GM18507 (cell line): Measurements from ENCODE around the gene HECTD4.

Source experiments
- DNase-seq: peaks from one replicate; pipeline ENCODE4 v3.0.0; 2011; ENCODE audit warnings: low read depth; ENCODE audit not compliant: insufficient read length; ENCODE audit errors: extremely low spot score
- FAIRE-seq: peaks from 2 replicates; lab custom pipeline; 2011; peaks lifted over from hg19 to GRCh38; lab: Jason Lieb, UNC

Gene HECTD4

GRCh38 chr12:112331886-112332285 lies 50.3 kb downstream of the HECTD4 start:
- DNase-seq: no peak
- FAIRE-seq: no peak

GRCh38 chr12:112330706-112331105 lies 51.5 kb downstream of the HECTD4 start:
- FAIRE-seq: no peak
- DNase-seq: no peak

- FAIRE-seq: no peak
- DNase-seq: no peak
Observed at GRCh38 chr12:112328456-112329124, 53.6 kb downstream of the HECTD4 start.

GRCh38 chr12:112327209-112327938 lies 54.9 kb downstream of the HECTD4 start:
- FAIRE-seq (no peak), DNase-seq (no peak)

- DNase-seq (no peak), FAIRE-seq (no peak)
Observed at GRCh38 chr12:112325622-112326207, 56.5 kb downstream of the HECTD4 start.

GRCh38 chr12:112325157-112325556 lies 57.1 kb downstream of the HECTD4 start:
- DNase-seq: no peak
- no peak for FAIRE-seq

GRCh38 chr12:112322882-112323547 lies 59.2 kb downstream of the HECTD4 start:
- DNase-seq (no peak), FAIRE-seq (no peak)

GRCh38 chr12:112322441-112322840 lies 59.8 kb downstream of the HECTD4 start:
- FAIRE-seq: no peak
- DNase-seq: no peak

- FAIRE-seq: no peak
- no peak for DNase-seq
Observed at GRCh38 chr12:112321245-112321644, 61.0 kb downstream of the HECTD4 start.

GRCh38 chr12:112319395-112319794 lies 62.8 kb downstream of the HECTD4 start:
- no peak for FAIRE-seq
- no peak for DNase-seq

GRCh38 chr12:112317481-112317880 lies 64.8 kb downstream of the HECTD4 start:
- DNase-seq (no peak), FAIRE-seq (no peak)

- DNase-seq (no peak), FAIRE-seq (no peak)
Observed at GRCh38 chr12:112314981-112315380, 67.2 kb downstream of the HECTD4 start.

GRCh38 chr12:112309797-112310196 lies 72.4 kb downstream of the HECTD4 start:
- FAIRE-seq (no peak), DNase-seq (no peak)

- FAIRE-seq (no peak), DNase-seq (no peak)
Observed at GRCh38 chr12:112308652-112309051, 73.6 kb downstream of the HECTD4 start.

- DNase-seq: no peak
- FAIRE-seq: no peak
Observed at GRCh38 chr12:112308161-112308560, 74.1 kb downstream of the HECTD4 start.

- DNase-seq (no peak), FAIRE-seq (no peak)
Observed at GRCh38 chr12:112307317-112308011, 74.8 kb downstream of the HECTD4 start.

- no peak for FAIRE-seq
- no peak for DNase-seq
Observed at GRCh38 chr12:112305951-112306350, 76.3 kb downstream of the HECTD4 start.

- DNase-seq (no peak), FAIRE-seq (no peak)
Observed at GRCh38 chr12:112304436-112304835, 77.8 kb downstream of the HECTD4 start.

- FAIRE-seq (no peak), DNase-seq (no peak)
Observed at GRCh38 chr12:112303799-112304198, 78.4 kb downstream of the HECTD4 start.

GRCh38 chr12:112303004-112303403 lies 79.2 kb downstream of the HECTD4 start:
- DNase-seq (peak; percentile 46), FAIRE-seq (peak; percentile 94)
